GM12878 (cell line): ENCODE measurements around the gene C21orf91.

ENCODE experiments used
- CREB1 ChIP-seq: IDR thresholded peaks from 2 replicates; pipeline ENCODE4 v1.6.1; 2012; ENCODE audit warnings: low read depth, mild to moderate bottlenecking, inconsistent platforms
- CTCF ChIP-seq, 3 experiments: IDR thresholded peaks in 2 of 3; conservative IDR thresholded peaks in 1 of 3; 2 replicates each; pipeline ENCODE4 v1.5.1; 2011; ENCODE audit warnings: low read depth in 3 of 3, low read length in 3 of 3, mild to moderate bottlenecking in 3 of 3, control low read depth in 2 of 3, moderate library complexity in 2 of 3, inconsistent platforms in 1 of 3, mixed read lengths in 1 of 3; ENCODE audit not compliant: control insufficient read depth in 2 of 3, insufficient read depth in 1 of 3; ENCODE audit errors: extremely low read depth in 1 of 3
- EP300 ChIP-seq, 2 experiments: fragments of 150-350 bp in 1 of 2; IDR thresholded peaks; 2 replicates each; pipeline ENCODE4 v1.6.1; 2011 to 2012; ENCODE audit warnings: low read depth in 2 of 2, low read length in 2 of 2, borderline replicate concordance in 1 of 2, improper control_type of control experiment in 1 of 2, inconsistent platforms in 1 of 2; ENCODE audit not compliant: control insufficient read depth in 1 of 2
- POLR2A ChIP-seq: IDR thresholded peaks from 2 replicates; pipeline ENCODE4 v1.6.1; 2011; ENCODE audit warnings: low read depth, mild to moderate bottlenecking, low read length
- RAD21 ChIP-seq: IDR thresholded peaks from 2 replicates; pipeline ENCODE4 v1.6.1; 2011; ENCODE audit warnings: mild to moderate bottlenecking, low read depth, low read length, moderate library complexity; ENCODE audit not compliant: insufficient read depth
- SREBF2 ChIP-seq: IDR thresholded peaks from 2 replicates; pipeline ENCODE4 v1.6.1; 2012; ENCODE audit warnings: mild to moderate bottlenecking, low read length
- TCF7 ChIP-seq: IDR thresholded peaks from 2 replicates; pipeline ENCODE4 v1.6.1; 2014; ENCODE audit warnings: antibody characterized with exemption, borderline replicate concordance
- ZNF274 ChIP-seq: IDR thresholded peaks from one replicate; pipeline ENCODE4 v1.8.0; 2011; ENCODE audit not compliant: insufficient read length, insufficient read depth
- ZNF384 ChIP-seq: IDR thresholded peaks from 2 replicates; pipeline ENCODE4 v1.6.1; 2012; ENCODE audit warnings: low read depth, mild to moderate bottlenecking, low read length, improper control_type of control experiment, borderline replicate concordance
- TF ChIP-seq, protein P1 (sequence below): IDR thresholded peaks from 2 replicates; pipeline ENCODE4 v1.6.1; 2012; ENCODE audit warnings: low read depth, low read length, improper control_type of control experiment

DNA sequence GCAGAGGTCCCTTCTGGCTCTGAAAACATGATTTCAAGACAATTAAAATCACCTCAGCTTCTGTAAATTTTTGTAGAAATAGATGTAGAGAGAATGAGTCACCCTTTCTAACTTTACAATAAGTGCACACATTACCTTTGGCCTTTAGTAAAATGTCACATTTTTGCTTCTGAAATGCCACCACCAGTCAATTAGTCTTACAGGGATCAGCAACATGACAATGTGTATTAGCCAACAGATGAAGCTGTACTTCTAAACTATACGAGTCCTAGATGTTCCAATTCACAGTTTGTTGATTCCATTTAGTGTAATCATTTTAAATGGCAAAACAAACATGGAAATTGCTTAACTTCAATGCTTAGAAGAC is 23.1 kb downstream of the C21orf91 start:
- TF ChIP-seq TCF7 (no peak), RAD21 (no peak), EP300 (IDR thresholded peaks at IDR 0.05; ENCODE audit: borderline replicate concordance in 1 of 2, control insufficient read depth in 1 of 2, low read depth in 2 of 2, low read length in 2 of 2) (no peak), CTCF (IDR thresholded peaks at IDR 0.05 in 2 of 3, conservative IDR thresholded peaks at IDR 0.05 in 1 of 3; ENCODE audit: control insufficient read depth in 2 of 3, extremely low read depth in 1 of 3, insufficient read depth in 1 of 3, low read depth in 3 of 3, low read length in 3 of 3) (no peak), ZNF274 (no peak), POLR2A (no peak), ZNF384 (no peak), SREBF2 (no peak), CREB1 (no peak)
- TF ChIP-seq, protein P1, sequence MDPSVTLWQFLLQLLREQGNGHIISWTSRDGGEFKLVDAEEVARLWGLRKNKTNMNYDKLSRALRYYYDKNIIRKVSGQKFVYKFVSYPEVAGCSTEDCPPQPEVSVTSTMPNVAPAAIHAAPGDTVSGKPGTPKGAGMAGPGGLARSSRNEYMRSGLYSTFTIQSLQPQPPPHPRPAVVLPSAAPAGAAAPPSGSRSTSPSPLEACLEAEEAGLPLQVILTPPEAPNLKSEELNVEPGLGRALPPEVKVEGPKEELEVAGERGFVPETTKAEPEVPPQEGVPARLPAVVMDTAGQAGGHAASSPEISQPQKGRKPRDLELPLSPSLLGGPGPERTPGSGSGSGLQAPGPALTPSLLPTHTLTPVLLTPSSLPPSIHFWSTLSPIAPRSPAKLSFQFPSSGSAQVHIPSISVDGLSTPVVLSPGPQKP = no peak
